Right atrium auricular region (tissue), 2 donors: ENCODE results near the gene TTLL11. TPM values are rescaled to one million over a fixed set of nuclear protein-coding genes. Genes with fewer than 3 reads are reported as not detected.

Experiments used
- DNase-seq: peaks from one replicate; pipeline ENCODE4 v3.0.0-alpha.2; 2019; ENCODE audit warnings: low spot score
- H3K27ac ChIP-seq, 2 donors: fragments of 200-600 bp; sonication (generic); 1 replicate in 1 of 2; 2 replicates in 1 of 2; pipeline ENCODE4 v1.5.1; 2016 to 2019
- H3K27me3 ChIP-seq, 2 donors: fragments of 200-600 bp; sonication (generic); one replicate each; pipeline versions ENCODE4 v1.5.1 to v1.6.0; 2017 to 2019
- H3K36me3 ChIP-seq: fragments of 200-600 bp; sonication (generic); one replicate; pipeline ENCODE4 v1.5.1; 2016
- H3K4me1 ChIP-seq, 2 donors: fragments of 200-600 bp; sonication (generic); one replicate each; pipeline versions ENCODE4 v1.5.1 to v1.6.0; 2017 to 2019
- H3K4me3 ChIP-seq, 2 donors: fragments of 200-600 bp; sonication (generic); 1 replicate in 1 of 2; 2 replicates in 1 of 2; pipeline ENCODE4 v1.5.1; 2017 to 2019; ENCODE audit warnings: mild to moderate bottlenecking in 1 of 2, moderate library complexity in 1 of 2
- H3K9me3 ChIP-seq, 2 donors: fragments of 200-600 bp; sonication (generic); one replicate each; pipeline ENCODE4 v1.5.1; 2019
- total RNA-seq, 2 donors: library from RNA; depleted of rRNA; stranded (reverse); fragments of >200 nt; gene quantifications; one replicate each; pipeline ENCODE4 v1.1.0, GENCODE V29; 2016
- TF ChIP-seq, protein P1 (sequence below), 2 donors: fragments of 200-600 bp; sonication (generic); IDR thresholded peaks; one replicate each; pipeline ENCODE4 v1.5.1; 2019; ENCODE audit warnings: antibody characterized with exemption in 2 of 2

Gene TTLL11
- total RNA-seq, 2 donors from 2014 or later = 5.9 to 7.8 TPM

DNA sequence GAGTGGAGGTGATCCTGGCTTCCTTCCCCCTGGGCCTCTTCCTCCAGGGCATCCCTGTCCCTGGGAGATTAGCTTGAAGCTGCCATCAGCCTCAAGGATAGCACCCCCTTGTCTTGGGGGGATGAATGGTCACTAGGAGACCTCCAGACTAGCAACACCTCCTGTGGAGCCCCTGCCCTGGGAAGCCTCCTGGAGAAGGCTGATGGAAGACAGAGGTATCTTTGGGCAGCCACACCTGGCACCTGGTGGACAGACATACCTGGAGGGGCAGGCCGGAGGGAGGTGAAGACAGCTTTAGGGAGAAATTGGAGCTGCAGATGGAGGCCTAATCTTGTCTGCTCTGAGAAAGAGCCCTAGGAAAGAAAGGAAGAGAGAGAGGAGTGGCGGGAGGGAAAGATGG is 9.0 kb upstream of the TTLL11 start:
- no peak for DNase-seq
- no peak overlapping the region for H3K27ac ChIP-seq
- TF ChIP-seq, protein P1, sequence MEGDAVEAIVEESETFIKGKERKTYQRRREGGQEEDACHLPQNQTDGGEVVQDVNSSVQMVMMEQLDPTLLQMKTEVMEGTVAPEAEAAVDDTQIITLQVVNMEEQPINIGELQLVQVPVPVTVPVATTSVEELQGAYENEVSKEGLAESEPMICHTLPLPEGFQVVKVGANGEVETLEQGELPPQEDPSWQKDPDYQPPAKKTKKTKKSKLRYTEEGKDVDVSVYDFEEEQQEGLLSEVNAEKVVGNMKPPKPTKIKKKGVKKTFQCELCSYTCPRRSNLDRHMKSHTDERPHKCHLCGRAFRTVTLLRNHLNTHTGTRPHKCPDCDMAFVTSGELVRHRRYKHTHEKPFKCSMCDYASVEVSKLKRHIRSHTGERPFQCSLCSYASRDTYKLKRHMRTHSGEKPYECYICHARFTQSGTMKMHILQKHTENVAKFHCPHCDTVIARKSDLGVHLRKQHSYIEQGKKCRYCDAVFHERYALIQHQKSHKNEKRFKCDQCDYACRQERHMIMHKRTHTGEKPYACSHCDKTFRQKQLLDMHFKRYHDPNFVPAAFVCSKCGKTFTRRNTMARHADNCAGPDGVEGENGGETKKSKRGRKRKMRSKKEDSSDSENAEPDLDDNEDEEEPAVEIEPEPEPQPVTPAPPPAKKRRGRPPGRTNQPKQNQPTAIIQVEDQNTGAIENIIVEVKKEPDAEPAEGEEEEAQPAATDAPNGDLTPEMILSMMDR (IDR thresholded peaks at IDR 0.05) = no peak
- peaks cover 0 to 8% of the 10 kb centered on the region in 2 donors for H3K9me3 ChIP-seq
- H3K27me3 ChIP-seq = no peaks in the 10 kb centered on the region
- no peak overlapping the region for H3K4me3 ChIP-seq
- no peaks in the 10 kb centered on the region for H3K36me3 ChIP-seq
- H3K4me1 ChIP-seq = peaks cover 0 to 12% of the 10 kb centered on the region in 2 donors

DNA sequence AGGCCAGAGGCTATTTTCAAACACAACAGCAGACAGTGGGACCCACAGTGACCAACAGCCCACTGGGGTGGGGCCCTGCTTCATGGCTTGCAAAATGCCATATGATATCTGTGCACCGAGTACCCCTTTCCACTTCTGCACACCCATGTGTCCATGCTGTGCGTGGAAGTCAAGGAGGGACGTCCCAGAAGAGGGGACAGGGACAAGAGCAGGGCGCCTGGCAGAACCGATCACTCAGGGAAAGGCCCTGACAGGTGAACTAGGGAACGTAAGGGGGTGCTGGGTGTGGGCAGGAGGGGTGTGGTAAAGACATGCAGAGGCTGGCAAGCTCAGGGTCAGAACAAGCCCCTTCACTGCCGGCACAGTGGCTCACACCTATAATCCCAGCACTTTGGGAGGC is 7.6 kb upstream of the TTLL11 start:
- no peak for DNase-seq

DNA sequence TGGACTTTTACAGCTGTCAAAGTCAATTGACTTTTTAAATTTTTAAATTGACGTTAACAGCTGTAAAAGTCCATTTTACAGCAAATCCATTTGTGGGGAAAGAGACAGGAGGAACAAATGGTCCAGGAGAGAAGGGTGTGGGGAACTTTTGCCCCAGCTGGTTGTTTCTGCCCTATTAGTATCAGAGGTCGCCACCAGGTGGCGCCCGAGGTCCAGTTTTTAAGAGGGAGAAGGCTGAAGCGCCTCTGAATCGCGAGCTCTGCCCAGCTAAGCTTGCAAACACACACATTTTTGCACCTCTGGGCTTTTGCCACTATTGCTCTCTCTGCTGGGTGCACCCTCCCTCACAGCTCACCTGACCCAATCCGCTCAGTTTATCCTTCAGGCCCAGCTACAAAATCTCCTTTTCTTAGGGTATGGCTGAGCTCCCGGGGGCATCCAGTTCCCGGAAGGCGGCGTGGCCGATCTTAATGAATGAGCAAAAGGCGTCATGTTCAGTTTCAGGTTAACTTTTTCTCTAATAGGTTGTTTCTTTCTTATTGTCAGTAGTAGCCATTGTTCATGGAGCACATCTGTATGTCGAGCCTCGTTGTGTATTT is 6.3 kb upstream of the TTLL11 start:
- TF ChIP-seq, protein P1 (IDR thresholded peaks at IDR 0.05) = peak; percentile 62 to 93
- H3K4me1 ChIP-seq = no peaks in the 10 kb centered on the region
- no peaks in the 10 kb centered on the region for H3K27me3 ChIP-seq
- DNase-seq = peak; percentile 87
- H3K36me3 ChIP-seq = no peaks in the 10 kb centered on the region
- peaks cover 0 to 5% of the 10 kb centered on the region in 2 donors for H3K9me3 ChIP-seq
- H3K4me3 ChIP-seq = no peak overlapping the region
- no peak overlapping the region for H3K27ac ChIP-seq

More for the DNA sequence above, 7.6 kb upstream of the TTLL11 start:
- Histone ChIP-seq H3K4me3 (no peak overlapping the region), H3K27ac (no peak overlapping the region), H3K27me3 (no peaks in the 10 kb centered on the region), H3K9me3 (peaks cover 0 to 8% of the 10 kb centered on the region in 2 donors), H3K4me1 (no peaks in the 10 kb centered on the region), H3K36me3 (no peaks in the 10 kb centered on the region)
- TF ChIP-seq, protein P1 (IDR thresholded peaks at IDR 0.05) = no peak

DNA sequence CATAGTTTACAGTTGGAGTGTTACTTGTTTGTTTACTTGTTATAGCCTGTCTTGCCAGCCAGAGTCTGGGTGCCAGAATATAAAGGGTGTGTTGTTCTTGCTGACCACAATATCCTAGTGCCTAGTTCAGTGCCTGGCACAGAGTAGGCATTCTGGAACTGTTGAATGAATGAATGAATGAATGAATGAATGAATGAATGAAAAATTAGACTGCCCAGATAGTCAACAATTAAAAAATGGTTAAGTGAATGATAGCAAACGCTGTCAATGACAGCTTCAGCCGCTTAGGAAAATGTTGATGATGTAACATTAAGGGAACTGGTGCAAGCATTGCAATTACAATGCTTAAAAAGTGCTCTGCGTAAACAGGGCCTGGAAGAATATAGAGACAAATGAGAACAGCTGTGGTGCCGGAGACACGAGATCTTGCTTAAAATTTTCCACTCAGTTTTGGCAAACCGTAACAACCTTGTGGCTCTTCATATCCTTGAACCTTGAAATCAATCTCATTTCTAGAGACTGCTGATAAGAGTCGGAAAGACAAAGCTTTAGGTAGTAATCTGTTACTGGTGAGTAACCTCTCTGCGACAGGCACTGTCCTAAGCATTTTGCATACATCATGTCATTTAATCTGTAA is 4.7 kb upstream of the TTLL11 start:
- peaks cover 0 to 4% of the 10 kb centered on the region in 2 donors for H3K4me1 ChIP-seq
- H3K9me3 ChIP-seq = no peaks in the 10 kb centered on the region
- no peak overlapping the region for H3K4me3 ChIP-seq
- H3K27me3 ChIP-seq = no peaks in the 10 kb centered on the region
- no peak overlapping the region for H3K27ac ChIP-seq
- no peaks in the 10 kb centered on the region for H3K36me3 ChIP-seq
- DNase-seq = no peak
- TF ChIP-seq, protein P1 (IDR thresholded peaks at IDR 0.05) = no peak

DNA sequence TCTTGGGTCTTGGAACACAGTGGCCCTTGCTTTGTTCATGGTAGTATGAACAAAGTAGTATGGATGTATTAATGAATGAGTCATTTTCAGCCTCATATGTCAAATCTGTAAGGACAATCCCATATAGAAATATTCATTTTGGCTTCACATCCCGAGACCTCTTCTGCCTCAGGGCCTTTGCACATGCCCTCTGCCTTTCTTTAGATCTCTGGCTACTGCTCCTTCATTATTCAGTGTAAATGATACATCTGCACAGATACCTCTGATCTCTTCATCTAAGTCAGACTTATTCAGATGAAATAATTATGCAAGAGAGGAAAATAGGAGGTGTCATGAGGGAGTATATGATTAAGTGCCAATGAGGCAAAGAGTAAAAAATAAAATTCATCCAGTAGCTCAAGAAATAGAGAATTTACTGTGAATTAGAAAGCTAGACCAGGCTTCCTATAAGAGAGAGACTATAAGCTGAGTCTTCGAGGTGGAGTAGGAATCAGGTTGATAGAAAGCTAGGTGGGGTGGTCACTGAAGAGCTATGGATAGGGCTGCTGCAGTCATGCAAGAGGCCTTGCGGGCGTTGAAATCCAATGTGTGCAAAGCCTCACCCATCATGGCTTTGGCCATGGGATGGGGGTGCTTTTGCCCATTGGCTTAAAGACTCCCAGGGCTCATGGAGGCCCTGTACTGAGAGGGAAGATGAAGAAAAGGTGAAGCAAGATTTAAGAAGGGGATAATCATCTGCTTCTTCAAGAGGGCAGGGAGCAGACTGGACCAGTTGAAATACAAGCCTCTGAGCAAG is 3.7 kb upstream of the TTLL11 start:
- no peaks in the 10 kb centered on the region for H3K36me3 ChIP-seq
- no peak for DNase-seq
- no peak overlapping the region for H3K27ac ChIP-seq
- peaks cover 0 to 12% of the 10 kb centered on the region in 2 donors for H3K4me1 ChIP-seq
- TF ChIP-seq, protein P1 (IDR thresholded peaks at IDR 0.05) = no peak
- no peak overlapping the region for H3K4me3 ChIP-seq
- no peaks in the 10 kb centered on the region for H3K9me3 ChIP-seq
- no peaks in the 10 kb centered on the region for H3K27me3 ChIP-seq
